H9 (cell line): Measurements from ENCODE around the gene PPARA. TPM values are rescaled to one million over a fixed set of nuclear protein-coding genes. Genes with fewer than 3 reads are reported as not detected.

Experiments used
- DNase-seq: peaks from one replicate; pipeline ENCODE4 v3.0.0-alpha.2; 2017
- H2AFZ ChIP-seq: one replicate; pipeline ENCODE4 v1.6.1; 2013; ENCODE audit warnings: mild to moderate bottlenecking, low read length, control low read depth, moderate library complexity
- H2AK5ac ChIP-seq: 2 replicates; pipeline ENCODE4 v1.6.1; 2013; ENCODE audit warnings: low read length, control low read depth, mixed read lengths; ENCODE audit not compliant: insufficient read length
- H2BK120ac ChIP-seq: one replicate; pipeline ENCODE4 v1.6.1; 2013; ENCODE audit warnings: low read depth, mild to moderate bottlenecking, low read length, control low read depth, inconsistent platforms; ENCODE audit not compliant: poor library complexity, severe bottlenecking
- H2BK12ac ChIP-seq: 2 replicates; pipeline ENCODE4 v1.6.1; 2013; ENCODE audit warnings: low read length, control low read depth, mixed read lengths, low read depth; ENCODE audit not compliant: insufficient read length
- H2BK15ac ChIP-seq: 2 replicates; pipeline ENCODE4 v1.6.1; 2013; ENCODE audit warnings: low read depth, low read length, control low read depth
- H2BK20ac ChIP-seq: one replicate; pipeline ENCODE4 v1.6.1; 2013; ENCODE audit warnings: low read depth, mild to moderate bottlenecking, low read length, control low read depth, inconsistent platforms; ENCODE audit not compliant: poor library complexity, severe bottlenecking
- H2BK5ac ChIP-seq: 2 replicates; pipeline ENCODE4 v1.6.1; 2013; ENCODE audit warnings: low read length, control low read depth, mixed read lengths; ENCODE audit not compliant: insufficient read length
- H3K14ac ChIP-seq: 2 replicates; pipeline ENCODE4 v1.6.1; 2013; ENCODE audit warnings: low read length, control low read depth; ENCODE audit not compliant: insufficient read depth
- H3K18ac ChIP-seq: 2 replicates; pipeline ENCODE4 v1.6.1; 2013; ENCODE audit warnings: low read depth, mild to moderate bottlenecking, mixed read lengths, low read length, control low read depth; ENCODE audit not compliant: insufficient read length
- H3K23ac ChIP-seq: 2 replicates; pipeline ENCODE4 v1.6.1; 2013; ENCODE audit warnings: low read length, control low read depth, mixed read lengths, low read depth; ENCODE audit not compliant: insufficient read length
- H3K23me2 ChIP-seq: 2 replicates; pipeline ENCODE4 v1.6.1; 2013; ENCODE audit warnings: low read depth, mild to moderate bottlenecking, mixed read lengths, low read length, control low read depth; ENCODE audit not compliant: insufficient read length, poor library complexity, severe bottlenecking
- H3K27ac ChIP-seq: 2 replicates; pipeline ENCODE4 v1.5.1; 2013; ENCODE audit warnings: low read length, control low read depth, mixed read lengths, low read depth; ENCODE audit not compliant: insufficient read length
- H3K27me3 ChIP-seq: 2 replicates; pipeline ENCODE4 v1.6.1; 2013; ENCODE audit warnings: low read length, control low read depth, inconsistent platforms; ENCODE audit not compliant: insufficient read depth
- H3K4ac ChIP-seq: 2 replicates; pipeline ENCODE4 v1.6.1; 2013; ENCODE audit warnings: low read depth, mild to moderate bottlenecking, control low read depth, inconsistent platforms, low read length, moderate library complexity
- H3K4me1 ChIP-seq: 2 replicates; pipeline ENCODE4 v1.6.1; 2013; ENCODE audit warnings: low read length, control low read depth, inconsistent platforms; ENCODE audit not compliant: insufficient read depth
- H3K4me2 ChIP-seq: 2 replicates; pipeline ENCODE4 v1.6.1; 2013; ENCODE audit warnings: low read length, control low read depth, mixed read lengths; ENCODE audit not compliant: insufficient read length, insufficient read depth
- H3K56ac ChIP-seq: 2 replicates; pipeline ENCODE4 v1.6.1; 2013; ENCODE audit warnings: low read depth, mild to moderate bottlenecking, mixed read lengths, low read length, control low read depth; ENCODE audit not compliant: insufficient read length
- H3K79me1 ChIP-seq: 2 replicates; pipeline ENCODE4 v1.6.1; 2013; ENCODE audit warnings: low read depth, mild to moderate bottlenecking, moderate library complexity, low read length, control low read depth, inconsistent platforms; ENCODE audit not compliant: insufficient read depth, poor library complexity, severe bottlenecking
- H3K79me2 ChIP-seq: 2 replicates; pipeline ENCODE4 v1.6.1; 2013; ENCODE audit warnings: low read length, control low read depth, inconsistent platforms; ENCODE audit not compliant: insufficient read depth
- H3K9ac ChIP-seq: 2 replicates; pipeline ENCODE4 v1.6.1; 2013; ENCODE audit warnings: low read length, control low read depth, mixed read lengths; ENCODE audit not compliant: insufficient read length; ENCODE audit errors: extremely low read depth
- H3K9me3 ChIP-seq: one replicate; pipeline ENCODE4 v1.6.1; 2013; ENCODE audit warnings: low read depth, low read length, inconsistent platforms; ENCODE audit not compliant: control insufficient read depth
- H3T11ph ChIP-seq: one replicate; pipeline ENCODE4 v1.6.1; 2013; ENCODE audit warnings: mild to moderate bottlenecking, low read length, control low read depth, inconsistent platforms
- H4K20me1 ChIP-seq: one replicate; pipeline ENCODE4 v1.6.1; 2013; ENCODE audit not compliant: control insufficient read depth, insufficient read length, insufficient read depth
- H4K5ac ChIP-seq: 2 replicates; pipeline ENCODE4 v1.6.1; 2013; ENCODE audit warnings: low read depth, mild to moderate bottlenecking, mixed read lengths, low read length, control low read depth; ENCODE audit not compliant: insufficient read length
- H4K8ac ChIP-seq: replicated peaks from 2 replicates; pipeline ENCODE4 v1.6.1; 2013; ENCODE audit warnings: low read length, control low read depth, mixed read lengths, low read depth; ENCODE audit not compliant: insufficient read length
- H4K91ac ChIP-seq: 2 replicates; pipeline ENCODE4 v1.6.1; 2013; ENCODE audit warnings: low read depth, mild to moderate bottlenecking, moderate library complexity, mixed read lengths, low read length, control low read depth; ENCODE audit not compliant: insufficient read length
- H3K27ac Mint-ChIP-seq, 3 experiments: 2 replicates in 2 of 3; 3 replicates in 1 of 3; pipeline ENCODE4 v1.8.0; 2020 to 2021; ENCODE audit warnings: mixed read lengths in 3 of 3, mild to moderate bottlenecking in 1 of 3, moderate library complexity in 1 of 3
- H3K27me3 Mint-ChIP-seq: 2 replicates; pipeline ENCODE4 v1.8.0; 2021; ENCODE audit warnings: low read depth, mild to moderate bottlenecking, moderate library complexity, mixed read lengths
- H3K36me3 Mint-ChIP-seq, 3 experiments: 2 replicates in 2 of 3; 3 replicates in 1 of 3; pipeline ENCODE4 v1.8.0; 2020 to 2021; ENCODE audit warnings: low read depth in 3 of 3, mixed read lengths in 3 of 3; ENCODE audit not compliant: insufficient read depth in 1 of 3
- H3K4me1 Mint-ChIP-seq, 2 experiments: 2 replicates each; pipeline ENCODE4 v1.8.0; 2020; ENCODE audit warnings: mixed read lengths in 2 of 2
- H3K4me3 Mint-ChIP-seq, 2 experiments: 2 replicates in 1 of 2; 3 replicates in 1 of 2; pipeline ENCODE4 v1.8.0; 2020 to 2021; ENCODE audit warnings: mild to moderate bottlenecking in 2 of 2, mixed read lengths in 2 of 2, moderate library complexity in 1 of 2
- H3K9me3 Mint-ChIP-seq, 2 experiments: 2 replicates in 1 of 2; 3 replicates in 1 of 2; pipeline ENCODE4 v1.8.0; 2020; ENCODE audit warnings: mild to moderate bottlenecking in 2 of 2, mixed read lengths in 2 of 2, moderate library complexity in 1 of 2
- CTCF ChIP-seq: fragments of 200-600 bp; sonication (generic); conservative IDR thresholded peaks from 3 replicates; pipeline ENCODE4 v1.8.0; 2021; ENCODE audit warnings: antibody characterized with exemption, mild to moderate bottlenecking
- WGBS: extraction: QIAGEN DNeasy Blood & Tissue Kit; methylation state at CpG from one replicate; pipeline ENCODE4 v1.1.7; 2013; ENCODE audit warnings: missing lambda C conversion rate, low lambda C conversion rate, mixed read lengths; ENCODE audit not compliant: insufficient read length; ENCODE audit errors: extremely low coverage; 5-methylcytosine and 5-hydroxymethylcytosine counted together
- total RNA-seq: library from RNA; stranded (reverse); gene quantifications from 2 replicates; pipeline ENCODE4 v1.2.1, GENCODE V29; 2021

Gene PPARA
- total RNA-seq, 1 experiment from 2014 or later, result 7.3 TPM

GRCh38 chr22:46106279-46107022 lies 43.9 kb upstream of the PPARA start:
- Mint-ChIP-seq H3K27ac (no peak overlapping the region), H3K4me1 (peaks cover 2 to 8% of the 10 kb centered on the region in 2 experiments; a peak in 2 of 4 replicates), H3K9me3 (no peaks in the 10 kb centered on the region), H3K4me3 (no peak overlapping the region), H3K27me3 (no peaks in the 10 kb centered on the region), H3K36me3 (no peaks in the 10 kb centered on the region; a peak in 1 of 7 replicates)
- Histone ChIP-seq H3K79me2 (no peaks in the 10 kb centered on the region), H3K14ac (no peak overlapping the region; the same call in 1 of the 2 replicates), H4K20me1 (no peaks in the 10 kb centered on the region), H3K4me2 (no peak overlapping the region), H2AK5ac (no peak overlapping the region), H4K8ac (no peak overlapping the region), H3K23ac (no peak overlapping the region), H3K79me1 (no peaks in the 10 kb centered on the region), H2AFZ (no peak overlapping the region), H2BK20ac (no peak overlapping the region), H2BK120ac (no peak overlapping the region), H3K9me3 (no peaks in the 10 kb centered on the region), H3K23me2 (no peaks in the 10 kb centered on the region), H3K27ac (no peak overlapping the region), H3K27me3 (no peaks in the 10 kb centered on the region), H3K4me1 (no peaks in the 10 kb centered on the region), H3K4ac (no peak overlapping the region), H3K18ac (no peak overlapping the region), H3K56ac (no peak overlapping the region), H3K9ac (no peak overlapping the region), H2BK5ac (no peak overlapping the region), H2BK12ac (no peak overlapping the region), H4K5ac (no peak overlapping the region), H2BK15ac (no peak overlapping the region), H4K91ac (no peak overlapping the region), H3T11ph (no peak overlapping the region)
- no peak for DNase-seq
- no CpG with 5 or more reads among the region's 19 CpGs for WGBS
- TF ChIP-seq CTCF, result no peak
